ENCODE results near the gene FEZF2. TPM values are rescaled to one million over a fixed set of nuclear protein-coding genes. Genes with fewer than 3 reads are reported as not detected.
A peak's percentile ranks its signal among the peaks of the same experiment; 100 is the strongest.

Gene FEZF2
- total RNA-seq (2021; fragmentation: NEBNext Ultra II Directional; extraction: Animal tissue kit (Norgen Biotek cat#: 25700)) (not detected in 2 replicates), polyA plus RNA-seq (2011; rRNA removed) (0.06 and 0.11 TPM in 2 replicates), polyA minus RNA-seq (2011; rRNA and poly(A)+ RNA removed) (not detected in 2 replicates)
- 0.17 TPM for polyA plus RNA-seq (2011; cell fraction: cytosol; rRNA removed)
- polyA plus RNA-seq (2011; cell fraction: nucleus; rRNA removed): 0.23 TPM
- 0.13 TPM in 1 of 4 replicates, not detected in the others for polyA plus RNA-seq (2012, experiment 1 of 2)
- polyA plus RNA-seq (2012, experiment 2 of 2): 0.08 TPM
- polyA plus RNA-seq (2013, experiment 1 of 2): not detected
- polyA plus RNA-seq (2013, experiment 2 of 2): not detected
- polyA minus RNA-seq (2011; cell fraction: cytosol; rRNA and poly(A)+ RNA removed): not detected
- not detected for polyA minus RNA-seq (2011; cell fraction: nucleus; rRNA and poly(A)+ RNA removed)
- long read RNA-seq, experiment 1: 0 reads
- long read RNA-seq, experiment 2: 0 reads

DNA sequence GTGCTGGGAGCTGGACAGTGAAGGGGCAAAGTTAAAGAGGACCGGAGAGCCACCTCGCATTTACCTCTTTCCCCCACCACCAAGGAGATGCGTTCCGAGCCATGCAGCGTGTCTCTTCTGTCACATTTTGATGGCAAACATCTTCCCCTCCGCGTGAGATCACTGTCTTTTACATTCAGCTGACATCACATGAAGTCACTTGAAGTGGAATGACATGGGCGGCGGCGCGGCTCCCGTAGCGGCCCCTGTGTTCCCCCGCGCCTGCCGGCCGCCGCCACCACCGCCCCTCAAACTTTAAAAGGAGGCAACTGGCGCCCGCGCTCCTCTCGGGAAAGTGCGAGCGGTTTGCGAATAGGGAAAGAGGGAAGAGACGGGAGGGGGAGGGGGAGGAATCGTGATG is at the start of gene FEZF2:
FEZF2 (minus strand) TSS at position 336 of the 400 bp plus-strand sequence. CDS start 682 bp downstream, outside the sequence.
- H2AFZ ChIP-seq (ENCODE audit: low read length): no peak within 1 kb of the TSS
- WGBS, 2 experiments (ENCODE audit: extremely low coverage in 1 of 2, insufficient coverage in 1 of 2, insufficient read length in 1 of 2, insufficient replicate concordance in 2 of 2, low coverage in 1 of 2, low lambda C conversion rate in 2 of 2, missing lambda C conversion rate in 1 of 2): 0% methylated on average over 26 of the region's 28 CpGs; no CpG with 5 or more reads in 1 of the 2 experiments
- H3K79me2 ChIP-seq (ENCODE audit: control insufficient read depth in 1 of 2, insufficient read depth in 2 of 2, low read length in 2 of 2): no peaks in the 10 kb centered on the region
- H3K18ac ChIP-seq (ENCODE audit: extremely low read depth, low read length): peak within 1 kb of the TSS; percentile 83
- H3K4ac ChIP-seq (replicated peaks; ENCODE audit: insufficient read length, low read depth, low read length): no peak within 1 kb of the TSS
- H3K4me3 ChIP-seq (ENCODE audit: extremely low read depth in 1 of 4, insufficient read depth in 2 of 4, low read depth in 3 of 4, low read length in 4 of 4): peak within 1 kb of the TSS; percentile 28 to 60 (median 32); a peak in 6 of 8 replicates
- H4K20me1 ChIP-seq (replicated peaks in 1 of 2; ENCODE audit: control insufficient read depth in 1 of 2, insufficient read depth in 2 of 2, low read length in 2 of 2): peaks cover 2 to 20% of the 10 kb centered on the region in 2 experiments
- no peak within 1 kb of the TSS for H4K91ac ChIP-seq (replicated peaks; ENCODE audit: insufficient read length, low read length)
- peak within 1 kb of the TSS; percentile 57; the same call in 1 of the 2 replicates for H2BK20ac ChIP-seq (ENCODE audit: low read length)
- H3K14ac ChIP-seq (ENCODE audit: insufficient read length): no peak within 1 kb of the TSS
- peak within 1 kb of the TSS; percentile 43; the same call in 1 of the 2 replicates for H2BK12ac ChIP-seq (ENCODE audit: low read depth, low read length)
- CTCF ChIA-PET (ENCODE audit: partially characterized antibody): interaction anchor here (0.8 to 2.1 kb wide), 7 partner anchors 8 to 293 kb away, joined by 3 to 8 read pairs (median 4); no protein-coding TSS in a partner anchor
- peak within 1 kb of the TSS; percentile 57 for H4K8ac ChIP-seq (ENCODE audit: extremely low read depth, insufficient read depth, low read length)
- no peak within 1 kb of the TSS for H2BK120ac ChIP-seq (replicated peaks; ENCODE audit: low read depth, low read length)
- H3K9ac ChIP-seq (replicated peaks in 1 of 4; ENCODE audit: extremely low read depth in 1 of 4, low read depth in 3 of 4, low read length in 3 of 4): no peak within 1 kb of the TSS
- peak within 1 kb of the TSS; percentile 65; the same call in 1 of the 2 replicates for H2AK5ac ChIP-seq (ENCODE audit: low read depth, low read length)
- H3K36me3 ChIP-seq (ENCODE audit: control insufficient read depth in 2 of 4, insufficient read depth in 4 of 4, low read length in 3 of 4): 0 out of 8 replicates have a peak, but pooled peaks cover 0 to 4% (median 0%) of the 10 kb centered on the region in 4 experiments
- H3K56ac ChIP-seq (replicated peaks; ENCODE audit: insufficient read length, low read depth, low read length): no peak within 1 kb of the TSS
- H3K4me2 ChIP-seq (ENCODE audit: insufficient read depth in 1 of 2, low read depth in 2 of 2, low read length in 2 of 2): peak within 1 kb of the TSS; percentile 69 to 90
- H4K5ac ChIP-seq (ENCODE audit: insufficient read length, low read depth, low read length): no peak within 1 kb of the TSS
- no peak within 1 kb of the TSS for H3K27ac ChIP-seq (ENCODE audit: low read depth, low read length)
- H3K4me1 ChIP-seq (replicated peaks in 1 of 4; ENCODE audit: control insufficient read depth in 3 of 4, insufficient read depth in 4 of 4, low read length in 3 of 4): peaks cover 17 to 66% (median 47%) of the 10 kb centered on the region in 4 experiments
- H2BK5ac ChIP-seq (ENCODE audit: low read depth, low read length): no peak within 1 kb of the TSS
- no peak within 1 kb of the TSS; the same call in 1 of the 2 replicates for H2BK15ac ChIP-seq (ENCODE audit: low read length)
- POLR2A ChIA-PET (ENCODE audit: partially characterized antibody): no interaction called here
- no peaks in the 10 kb centered on the region; a peak in 1 of 4 replicates for H3K9me3 ChIP-seq (ENCODE audit: insufficient read depth in 2 of 2, low read depth in 1 of 2, low read length in 1 of 2)
- peaks cover 92 to 100% (median 99%) of the 10 kb centered on the region in 4 experiments for H3K27me3 ChIP-seq (replicated peaks in 1 of 4; ENCODE audit: control insufficient read depth in 3 of 4, extremely low read depth in 1 of 4, insufficient read depth in 3 of 4, low read length in 3 of 4)
- DNase-seq (ENCODE audit: low read depth in 1 of 2, low spot score in 2 of 2) (peak in 1 of 2 experiments; percentile 77), FAIRE-seq (no peak)
- H3K23ac ChIP-seq (ENCODE audit: insufficient read length): no peak within 1 kb of the TSS
- no peaks in the 10 kb centered on the region for H3K79me1 ChIP-seq (ENCODE audit: low read depth, low read length)
- peaks cover 5% of the 10 kb centered on the region; the same call in 1 of the 2 replicates for H3K23me2 ChIP-seq (ENCODE audit: low read depth, low read length)
- TF ChIP-seq SAP30 (IDR thresholded peaks at IDR 0.05; ENCODE audit: insufficient read depth, insufficient replicate concordance, low read length) (no peak), SP1 (IDR thresholded peaks at IDR 0.05; ENCODE audit: low read depth, low read length) (no peak), HDAC6 (IDR thresholded peaks at IDR 0.05; ENCODE audit: low read depth, low read length) (no peak), CHD1 (IDR thresholded peaks at IDR 0.05; ENCODE audit: low read depth, low read length) (no peak), ASH2L (IDR thresholded peaks at IDR 0.05; ENCODE audit: low read length) (peak; percentile 66), SUZ12 (IDR thresholded peaks at IDR 0.05; ENCODE audit: low read length) (peak; percentile 94), SP2 (IDR thresholded peaks at IDR 0.05; ENCODE audit: low read length) (no peak), CREB1 (IDR thresholded peaks at IDR 0.05) (peak; percentile 64)
- TF ChIP-seq, protein P1, sequence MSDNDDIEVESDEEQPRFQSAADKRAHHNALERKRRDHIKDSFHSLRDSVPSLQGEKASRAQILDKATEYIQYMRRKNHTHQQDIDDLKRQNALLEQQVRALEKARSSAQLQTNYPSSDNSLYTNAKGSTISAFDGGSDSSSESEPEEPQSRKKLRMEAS (IDR thresholded peaks at IDR 0.05): no peak
- TF ChIP-seq, protein P2, sequence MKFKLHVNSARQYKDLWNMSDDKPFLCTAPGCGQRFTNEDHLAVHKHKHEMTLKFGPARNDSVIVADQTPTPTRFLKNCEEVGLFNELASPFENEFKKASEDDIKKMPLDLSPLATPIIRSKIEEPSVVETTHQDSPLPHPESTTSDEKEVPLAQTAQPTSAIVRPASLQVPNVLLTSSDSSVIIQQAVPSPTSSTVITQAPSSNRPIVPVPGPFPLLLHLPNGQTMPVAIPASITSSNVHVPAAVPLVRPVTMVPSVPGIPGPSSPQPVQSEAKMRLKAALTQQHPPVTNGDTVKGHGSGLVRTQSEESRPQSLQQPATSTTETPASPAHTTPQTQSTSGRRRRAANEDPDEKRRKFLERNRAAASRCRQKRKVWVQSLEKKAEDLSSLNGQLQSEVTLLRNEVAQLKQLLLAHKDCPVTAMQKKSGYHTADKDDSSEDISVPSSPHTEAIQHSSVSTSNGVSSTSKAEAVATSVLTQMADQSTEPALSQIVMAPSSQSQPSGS (IDR thresholded peaks at IDR 0.05; ENCODE audit: low read length): no peak
